K562 (cell line): Measurements from ENCODE around the gene TMPO. TPM values are rescaled to one million over a fixed set of nuclear protein-coding genes. Genes with fewer than 3 reads are reported as not detected.

ENCODE experiments used
- ARID3A ChIP-seq: IDR thresholded peaks from 2 replicates; pipeline ENCODE4 v1.6.1; 2012; ENCODE audit warnings: low read depth, low read length, improper control_type of control experiment, borderline replicate concordance
- ATF6 ChIP-seq: sonication (generic); formaldehyde crosslinking; IDR thresholded peaks from 2 replicates; pipeline ENCODE4 v1.4.0; 2020; ENCODE audit warnings: mild to moderate bottlenecking, missing genetic modification reagents
- HSF4 ChIP-seq: fragments of 250-450 bp; sonication (Bioruptor Pico); IDR thresholded peaks from 2 replicates; pipeline ENCODE4 v2.1.2; 2022; ENCODE audit warnings: mild to moderate bottlenecking, moderate library complexity, borderline replicate concordance
- MAX ChIP-seq: sonication (generic); formaldehyde crosslinking; IDR thresholded peaks from 2 replicates; pipeline ENCODE4 v1.9.0; 2022; ENCODE audit warnings: mild to moderate bottlenecking, missing genetic modification reagents
- MAZ ChIP-seq, 2 experiments: fragments of 450-650 bp in 1 of 2; sonication (generic) in 1 of 2; formaldehyde crosslinking; IDR thresholded peaks in 1 of 2; conservative IDR thresholded peaks in 1 of 2; 2 replicates each; pipeline versions ENCODE4 v1.4.0 to v1.5.0; 2020; ENCODE audit warnings: mild to moderate bottlenecking in 1 of 2, missing genetic modification reagents in 1 of 2
- MCM7 ChIP-seq, 2 experiments: fragments of 450-650 bp; IDR thresholded peaks; 2 replicates each; pipeline ENCODE4 v1.6.1; 2016 to 2018
- NFE2L1 ChIP-seq: fragments of 450-650 bp; IDR thresholded peaks from 2 replicates; pipeline ENCODE4 v1.6.1; 2016; ENCODE audit warnings: missing genetic modification characterization, low read depth, mild to moderate bottlenecking, missing compliant biosample characterization, moderate library complexity, borderline replicate concordance
- PHB2 ChIP-seq: fragments of 450-650 bp; IDR thresholded peaks from 2 replicates; pipeline ENCODE4 v1.6.1; 2017; ENCODE audit warnings: low read depth
- SOX6 ChIP-seq: fragments of 450-650 bp; IDR thresholded peaks from 2 replicates; pipeline ENCODE4 v1.6.1; 2014; ENCODE audit warnings: mild to moderate bottlenecking
- SRSF7 ChIP-seq: fragments of 200-400 bp; formaldehyde crosslinking; optimal IDR thresholded peaks from 2 replicates; pipeline ENCODE3; 2017; ENCODE audit warnings: mild to moderate bottlenecking, low read depth, low read length
- TFE3 ChIP-seq: fragments of 450-650 bp; formaldehyde crosslinking; IDR thresholded peaks from 2 replicates; pipeline ENCODE4 v1.4.0; 2020; ENCODE audit warnings: mild to moderate bottlenecking, mixed read lengths
- ZBTB34 ChIP-seq: fragments of 250-450 bp; sonication (Bioruptor Pico); IDR thresholded peaks from 2 replicates; pipeline ENCODE4 v1.8.0; 2021; ENCODE audit warnings: mild to moderate bottlenecking, moderate library complexity
- ZNF12 ChIP-seq: sonication (generic); formaldehyde crosslinking; IDR thresholded peaks from 2 replicates; pipeline ENCODE4 v1.4.0; 2020; ENCODE audit warnings: mild to moderate bottlenecking, missing genetic modification reagents
- ZNF311 ChIP-seq: fragments of 250-450 bp; sonication (Bioruptor Pico); IDR thresholded peaks from 2 replicates; pipeline ENCODE4 v1.4.0; 2020; ENCODE audit warnings: mild to moderate bottlenecking, moderate library complexity
- ZNF785 ChIP-seq: fragments of 250-450 bp; sonication (Bioruptor Pico); IDR thresholded peaks from 2 replicates; pipeline ENCODE4 v1.4.0; 2020; ENCODE audit warnings: mild to moderate bottlenecking
- polyA plus RNA-seq, 8 experiments: library from polyadenylated mRNA; depleted of rRNA in 4 of 8; stranded (reverse) in 5 of 8; unstranded in 3 of 8; fragments of >200 nt; fragmentation: Nextera tagmentation in 2 of 8; fragmentation: Illumina TruSeq in 1 of 8; extraction: Ambion mirVana in 2 of 8; extraction: Trizol in 1 of 8; gene quantifications; 2 replicates each; pipeline versions ENCODE4 v1.2.1 to v1.2.3, GENCODE V29; 2011 to 2014; ENCODE audit warnings: inconsistent platforms in 1 of 8, missing spikeins in 1 of 8
- total RNA-seq, 7 experiments: library from RNA; depleted of rRNA in 6 of 7; stranded (reverse); fragments of >200 nt in 6 of 7; fragmentation: Illumina TruSeq in 2 of 7; extraction: Trizol in 2 of 7; gene quantifications; 2 replicates each; pipeline versions ENCODE4 v1.2.1 to v1.2.3, GENCODE V29; 2011 to 2021; ENCODE audit warnings: low replicate concordance in 1 of 7

The TMPO gene
- total and polyA plus RNA-seq, 9 of the 15 experiments (the other 6 are each of a cell fraction or from before 2014, with no cell fraction given): 62.1 to 263 (median 182) TPM

- TF ChIP-seq ZBTB34 (CRISPR knock-in tag) (no peak), PHB2 (no peak), NFE2L1 (no peak), ZNF311 (CRISPR knock-in tag) (no peak), ZNF785 (CRISPR knock-in tag) (no peak), MCM7 (IDR thresholded peaks at IDR 0.05) (no peak), SRSF7 (no peak), MAX (CRISPR knock-in tag) (peak; percentile 72; the same call in 1 of the 2 replicates), SOX6 (peak; percentile 49), ZNF12 (CRISPR knock-in tag) (no peak), ARID3A (peak; percentile 85; the same call in 1 of the 2 replicates), ATF6 (CRISPR knock-in tag) (peak; percentile 47; the same call in 1 of the 2 replicates), TFE3 (CRISPR knock-in tag) (no peak), HSF4 (CRISPR knock-in tag) (no peak), MAZ (CRISPR knock-in tag; conservative IDR thresholded peaks at IDR 0.05 in 1 of 2, IDR thresholded peaks at IDR 0.05 in 1 of 2) (peak in 1 of 2 experiments; percentile 58; a peak in 3 of 4 replicates)
Measured at GRCh38 chr12:98503592-98504367, 11.6 kb upstream of the TMPO start (continued).
